K562 (cell line): ENCODE data around the gene USP15. TPM values are rescaled to one million over a fixed set of nuclear protein-coding genes. Genes with fewer than 3 reads are reported as not detected.

ENCODE experiments used
- CBFB ChIP-seq: sonication (generic); formaldehyde crosslinking; IDR thresholded peaks from 2 replicates; pipeline ENCODE4 v1.4.0; 2020; ENCODE audit warnings: mild to moderate bottlenecking, missing genetic modification reagents
- CHCHD3 ChIP-seq: fragments of 250-450 bp; sonication (Bioruptor Pico); IDR thresholded peaks from 2 replicates; pipeline ENCODE4 v2.1.2; 2022; ENCODE audit warnings: mild to moderate bottlenecking
- ETV1 ChIP-seq: fragments of 450-650 bp; conservative IDR thresholded peaks from 2 replicates; pipeline ENCODE4 v1.6.1; 2016; ENCODE audit warnings: missing genetic modification characterization, control low read depth, low read depth, missing compliant biosample characterization
- HDAC6 ChIP-seq: IDR thresholded peaks from 2 replicates; pipeline ENCODE4 v1.6.1; 2012; ENCODE audit warnings: low read depth, mild to moderate bottlenecking, control low read depth, inconsistent platforms, low read length, moderate library complexity
- KLF10 ChIP-seq: fragments of 250-450 bp; sonication (Bioruptor Pico); IDR thresholded peaks from 2 replicates; pipeline ENCODE4 v1.6.1; 2021; ENCODE audit warnings: matching md5 sums
- PHB2 ChIP-seq: fragments of 450-650 bp; IDR thresholded peaks from 2 replicates; pipeline ENCODE4 v1.6.1; 2017; ENCODE audit warnings: low read depth
- SIX5 ChIP-seq, 2 experiments: IDR thresholded peaks; 2 replicates each; pipeline ENCODE4 v1.6.1; 2011; ENCODE audit warnings: low read length in 2 of 2, borderline replicate concordance in 1 of 2, low read depth in 1 of 2, mild to moderate bottlenecking in 1 of 2, moderate library complexity in 1 of 2; ENCODE audit not compliant: insufficient read depth in 1 of 2
- TRIM28 ChIP-seq: fragments of 450-650 bp; IDR thresholded peaks from 2 replicates; pipeline ENCODE4 v1.6.1; 2017
- ZNF324 ChIP-seq: fragments of 250-450 bp; sonication (Bioruptor Pico); IDR thresholded peaks from 2 replicates; pipeline ENCODE4 v1.4.0; 2020; ENCODE audit warnings: mild to moderate bottlenecking
- ZNF408 ChIP-seq: fragments of 250-450 bp; sonication (Bioruptor Pico); IDR thresholded peaks from 2 replicates; pipeline ENCODE4 v1.4.0; 2020; ENCODE audit warnings: low read depth, mild to moderate bottlenecking, moderate library complexity
- ZNF583 ChIP-seq: fragments of 250-450 bp; sonication (Bioruptor Pico); IDR thresholded peaks from 2 replicates; pipeline ENCODE4 v1.4.0; 2020
- ZNF778 ChIP-seq: fragments of 450-650 bp; formaldehyde crosslinking; IDR thresholded peaks from 2 replicates; pipeline ENCODE4 v1.4.0; 2020; ENCODE audit warnings: mild to moderate bottlenecking, moderate library complexity
- polyA plus RNA-seq, 8 experiments: library from polyadenylated mRNA; depleted of rRNA in 4 of 8; stranded (reverse) in 5 of 8; unstranded in 3 of 8; fragments of >200 nt; fragmentation: Nextera tagmentation in 2 of 8; fragmentation: Illumina TruSeq in 1 of 8; extraction: Ambion mirVana in 2 of 8; extraction: Trizol in 1 of 8; gene quantifications; 2 replicates each; pipeline versions ENCODE4 v1.2.1 to v1.2.3, GENCODE V29; 2011 to 2014; ENCODE audit warnings: inconsistent platforms in 1 of 8, missing spikeins in 1 of 8
- total RNA-seq, 7 experiments: library from RNA; depleted of rRNA in 6 of 7; stranded (reverse); fragments of >200 nt in 6 of 7; fragmentation: Illumina TruSeq in 2 of 7; extraction: Trizol in 2 of 7; gene quantifications; 2 replicates each; pipeline versions ENCODE4 v1.2.1 to v1.2.3, GENCODE V29; 2011 to 2021; ENCODE audit warnings: low replicate concordance in 1 of 7
- TF ChIP-seq, protein P1 (sequence below): fragments of 450-650 bp; IDR thresholded peaks from one replicate; pipeline ENCODE4 v1.6.1; 2018; ENCODE audit warnings: mild to moderate bottlenecking, moderate library complexity; ENCODE audit not compliant: partially characterized antibody
- TF ChIP-seq, protein P2 (sequence below): fragments of 450-650 bp; formaldehyde crosslinking; IDR thresholded peaks from 2 replicates; pipeline ENCODE4 v1.4.0; 2022; ENCODE audit warnings: missing genetic modification characterization
- TF ChIP-seq, protein P3 (sequence below): fragments of 450-650 bp; IDR thresholded peaks from 2 replicates; pipeline ENCODE4 v1.6.1; 2016; ENCODE audit warnings: low read depth

USP15 gene
- total and polyA plus RNA-seq, 9 of the 15 experiments (the other 6 are each of a cell fraction or from before 2014, with no cell fraction given): 140 to 272 (median 182) TPM

GRCh38 chr12:62260733-62261683 lies 804 bp downstream of the USP15 start (continued):
- TF ChIP-seq SIX5 (IDR thresholded peaks at IDR 0.05; ENCODE audit: borderline replicate concordance in 1 of 2, insufficient read depth in 1 of 2, low read depth in 1 of 2, low read length in 2 of 2): no peak
- TF ChIP-seq, protein P1, sequence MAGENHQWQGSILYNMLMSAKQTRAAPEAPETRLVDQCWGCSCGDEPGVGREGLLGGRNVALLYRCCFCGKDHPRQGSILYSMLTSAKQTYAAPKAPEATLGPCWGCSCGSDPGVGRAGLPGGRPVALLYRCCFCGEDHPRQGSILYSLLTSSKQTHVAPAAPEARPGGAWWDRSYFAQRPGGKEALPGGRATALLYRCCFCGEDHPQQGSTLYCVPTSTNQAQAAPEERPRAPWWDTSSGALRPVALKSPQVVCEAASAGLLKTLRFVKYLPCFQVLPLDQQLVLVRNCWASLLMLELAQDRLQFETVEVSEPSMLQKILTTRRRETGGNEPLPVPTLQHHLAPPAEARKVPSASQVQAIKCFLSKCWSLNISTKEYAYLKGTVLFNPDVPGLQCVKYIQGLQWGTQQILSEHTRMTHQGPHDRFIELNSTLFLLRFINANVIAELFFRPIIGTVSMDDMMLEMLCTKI: no peak
- TF ChIP-seq ETV1 (tag): peak; percentile 83
- no peak for TF ChIP-seq PHB2
- TF ChIP-seq, protein P2, sequence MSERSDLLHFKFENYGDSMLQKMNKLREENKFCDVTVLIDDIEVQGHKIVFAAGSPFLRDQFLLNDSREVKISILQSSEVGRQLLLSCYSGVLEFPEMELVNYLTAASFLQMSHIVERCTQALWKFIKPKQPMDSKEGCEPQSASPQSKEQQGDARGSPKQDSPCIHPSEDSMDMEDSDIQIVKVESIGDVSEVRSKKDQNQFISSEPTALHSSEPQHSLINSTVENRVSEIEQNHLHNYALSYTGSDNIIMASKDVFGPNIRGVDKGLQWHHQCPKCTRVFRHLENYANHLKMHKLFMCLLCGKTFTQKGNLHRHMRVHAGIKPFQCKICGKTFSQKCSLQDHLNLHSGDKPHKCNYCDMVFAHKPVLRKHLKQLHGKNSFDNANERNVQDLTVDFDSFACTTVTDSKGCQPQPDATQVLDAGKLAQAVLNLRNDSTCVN (CRISPR knock-in tag): no peak
- no peak for TF ChIP-seq ZNF778 (CRISPR knock-in tag)
- TF ChIP-seq CBFB (CRISPR knock-in tag): no peak
- TF ChIP-seq TRIM28: no peak
- no peak for TF ChIP-seq ZNF408 (CRISPR knock-in tag)
- TF ChIP-seq, protein P3, sequence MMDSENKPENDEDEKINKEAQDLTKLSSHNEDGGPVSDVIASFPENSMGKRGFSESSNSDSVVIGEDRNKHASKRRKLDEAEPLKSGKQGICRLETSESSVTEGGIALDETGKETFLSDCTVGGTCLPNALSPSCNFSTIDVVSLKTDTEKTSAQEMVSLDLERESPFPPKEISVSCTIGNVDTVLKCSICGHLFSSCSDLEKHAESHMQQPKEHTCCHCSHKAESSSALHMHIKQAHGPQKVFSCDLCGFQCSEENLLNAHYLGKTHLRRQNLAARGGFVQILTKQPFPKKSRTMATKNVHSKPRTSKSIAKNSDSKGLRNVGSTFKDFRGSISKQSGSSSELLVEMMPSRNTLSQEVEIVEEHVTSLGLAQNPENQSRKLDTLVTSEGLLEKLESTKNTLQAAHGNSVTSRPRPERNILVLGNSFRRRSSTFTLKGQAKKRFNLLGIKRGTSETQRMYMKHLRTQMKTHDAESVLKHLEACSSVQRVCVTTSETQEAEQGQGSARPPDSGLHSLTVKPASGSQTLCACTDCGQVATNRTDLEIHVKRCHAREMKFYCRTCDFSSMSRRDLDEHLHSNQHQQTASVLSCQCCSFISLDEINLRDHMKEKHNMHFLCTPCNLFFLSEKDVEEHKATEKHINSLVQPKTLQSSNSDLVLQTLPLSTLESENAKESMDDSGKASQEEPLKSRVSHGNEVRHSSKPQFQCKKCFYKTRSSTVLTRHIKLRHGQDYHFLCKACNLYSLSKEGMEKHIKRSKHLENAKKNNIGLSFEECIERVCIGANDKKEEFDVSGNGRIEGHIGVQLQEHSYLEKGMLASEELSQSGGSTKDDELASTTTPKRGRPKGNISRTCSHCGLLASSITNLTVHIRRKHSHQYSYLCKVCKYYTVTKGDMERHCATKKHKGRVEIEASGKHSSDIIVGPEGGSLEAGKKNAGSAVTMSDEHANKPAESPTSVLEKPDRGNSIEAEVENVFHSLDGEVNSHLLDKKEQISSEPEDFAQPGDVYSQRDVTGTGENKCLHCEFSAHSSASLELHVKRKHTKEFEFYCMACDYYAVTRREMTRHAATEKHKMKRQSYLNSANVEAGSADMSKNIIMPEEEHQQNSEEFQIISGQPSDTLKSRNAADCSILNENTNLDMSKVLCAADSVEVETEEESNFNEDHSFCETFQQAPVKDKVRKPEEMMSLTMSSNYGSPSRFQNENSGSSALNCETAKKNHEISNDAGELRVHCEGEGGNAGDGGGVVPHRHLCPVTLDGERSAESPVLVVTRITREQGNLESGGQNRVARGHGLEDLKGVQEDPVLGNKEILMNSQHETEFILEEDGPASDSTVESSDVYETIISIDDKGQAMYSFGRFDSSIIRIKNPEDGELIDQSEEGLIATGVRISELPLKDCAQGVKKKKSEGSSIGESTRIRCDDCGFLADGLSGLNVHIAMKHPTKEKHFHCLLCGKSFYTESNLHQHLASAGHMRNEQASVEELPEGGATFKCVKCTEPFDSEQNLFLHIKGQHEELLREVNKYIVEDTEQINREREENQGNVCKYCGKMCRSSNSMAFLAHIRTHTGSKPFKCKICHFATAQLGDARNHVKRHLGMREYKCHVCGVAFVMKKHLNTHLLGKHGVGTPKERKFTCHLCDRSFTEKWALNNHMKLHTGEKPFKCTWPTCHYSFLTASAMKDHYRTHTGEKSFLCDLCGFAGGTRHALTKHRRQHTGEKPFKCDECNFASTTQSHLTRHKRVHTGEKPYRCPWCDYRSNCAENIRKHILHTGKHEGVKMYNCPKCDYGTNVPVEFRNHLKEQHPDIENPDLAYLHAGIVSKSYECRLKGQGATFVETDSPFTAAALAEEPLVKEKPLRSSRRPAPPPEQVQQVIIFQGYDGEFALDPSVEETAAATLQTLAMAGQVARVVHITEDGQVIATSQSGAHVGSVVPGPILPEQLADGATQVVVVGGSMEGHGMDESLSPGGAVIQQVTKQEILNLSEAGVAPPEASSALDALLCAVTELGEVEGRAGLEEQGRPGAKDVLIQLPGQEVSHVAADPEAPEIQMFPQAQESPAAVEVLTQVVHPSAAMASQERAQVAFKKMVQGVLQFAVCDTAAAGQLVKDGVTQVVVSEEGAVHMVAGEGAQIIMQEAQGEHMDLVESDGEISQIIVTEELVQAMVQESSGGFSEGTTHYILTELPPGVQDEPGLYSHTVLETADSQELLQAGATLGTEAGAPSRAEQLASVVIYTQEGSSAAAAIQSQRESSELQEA: no peak
- TF ChIP-seq ZNF324 (CRISPR knock-in tag): no peak
- TF ChIP-seq KLF10 (CRISPR knock-in tag): no peak
- no peak for TF ChIP-seq CHCHD3 (CRISPR knock-in tag)
- no peak for TF ChIP-seq HDAC6
- TF ChIP-seq ZNF583 (CRISPR knock-in tag): no peak
